Hepatocyte (in vitro differentiated cells): ENCODE measurements around the gene LCN1.
"Not testable (repeated sequence)": the region's sequence is repeated elsewhere in the genome, so short reads cannot be mapped to it uniquely, and the experiment has no call there.

Source experiments
- EZH2 ChIP-seq: fragments of 200-600 bp; sonication (generic); IDR thresholded peaks from 2 replicates; pipeline ENCODE4 v1.6.1; 2016; ENCODE audit warnings: antibody characterized with exemption, mild to moderate bottlenecking, borderline replicate concordance
- TF ChIP-seq, protein P1 (sequence below): fragments of 200-600 bp; sonication (generic); IDR thresholded peaks from 2 replicates; pipeline ENCODE4 v1.5.1; 2016; ENCODE audit warnings: antibody characterized with exemption, mild to moderate bottlenecking; ENCODE audit not compliant: poor library complexity

DNA sequence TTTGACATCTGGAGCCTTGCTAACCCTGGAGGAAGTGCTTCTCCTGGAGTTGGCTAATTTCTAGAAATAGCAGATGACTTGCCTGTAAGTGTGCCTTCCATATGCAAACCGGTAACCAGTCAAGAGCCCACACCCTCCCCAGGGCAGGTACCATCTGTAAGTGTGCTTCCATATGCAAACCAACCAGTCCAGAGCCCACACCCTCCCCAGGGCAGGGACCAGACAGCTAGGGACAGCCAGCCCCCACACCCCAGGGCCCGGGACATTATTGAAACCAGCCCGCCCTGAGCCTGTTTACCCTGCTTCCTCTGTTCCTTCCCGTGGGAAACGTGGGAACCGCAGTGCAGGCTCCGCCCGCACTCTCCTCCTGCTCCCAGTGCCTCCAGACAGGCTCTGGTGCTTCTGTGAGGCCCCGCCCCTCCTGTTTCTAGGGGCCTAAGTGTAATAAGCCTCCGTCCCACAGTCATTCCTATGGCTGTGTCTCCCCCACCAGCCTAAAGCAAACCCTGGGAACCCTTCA is 13.0 kb downstream of the LCN1 start:
- TF ChIP-seq EZH2: not testable (repeated sequence)
- TF ChIP-seq, protein P1, sequence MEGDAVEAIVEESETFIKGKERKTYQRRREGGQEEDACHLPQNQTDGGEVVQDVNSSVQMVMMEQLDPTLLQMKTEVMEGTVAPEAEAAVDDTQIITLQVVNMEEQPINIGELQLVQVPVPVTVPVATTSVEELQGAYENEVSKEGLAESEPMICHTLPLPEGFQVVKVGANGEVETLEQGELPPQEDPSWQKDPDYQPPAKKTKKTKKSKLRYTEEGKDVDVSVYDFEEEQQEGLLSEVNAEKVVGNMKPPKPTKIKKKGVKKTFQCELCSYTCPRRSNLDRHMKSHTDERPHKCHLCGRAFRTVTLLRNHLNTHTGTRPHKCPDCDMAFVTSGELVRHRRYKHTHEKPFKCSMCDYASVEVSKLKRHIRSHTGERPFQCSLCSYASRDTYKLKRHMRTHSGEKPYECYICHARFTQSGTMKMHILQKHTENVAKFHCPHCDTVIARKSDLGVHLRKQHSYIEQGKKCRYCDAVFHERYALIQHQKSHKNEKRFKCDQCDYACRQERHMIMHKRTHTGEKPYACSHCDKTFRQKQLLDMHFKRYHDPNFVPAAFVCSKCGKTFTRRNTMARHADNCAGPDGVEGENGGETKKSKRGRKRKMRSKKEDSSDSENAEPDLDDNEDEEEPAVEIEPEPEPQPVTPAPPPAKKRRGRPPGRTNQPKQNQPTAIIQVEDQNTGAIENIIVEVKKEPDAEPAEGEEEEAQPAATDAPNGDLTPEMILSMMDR: not testable (repeated sequence)
